ENCODE measurements around the gene CTSZ.

DNA sequence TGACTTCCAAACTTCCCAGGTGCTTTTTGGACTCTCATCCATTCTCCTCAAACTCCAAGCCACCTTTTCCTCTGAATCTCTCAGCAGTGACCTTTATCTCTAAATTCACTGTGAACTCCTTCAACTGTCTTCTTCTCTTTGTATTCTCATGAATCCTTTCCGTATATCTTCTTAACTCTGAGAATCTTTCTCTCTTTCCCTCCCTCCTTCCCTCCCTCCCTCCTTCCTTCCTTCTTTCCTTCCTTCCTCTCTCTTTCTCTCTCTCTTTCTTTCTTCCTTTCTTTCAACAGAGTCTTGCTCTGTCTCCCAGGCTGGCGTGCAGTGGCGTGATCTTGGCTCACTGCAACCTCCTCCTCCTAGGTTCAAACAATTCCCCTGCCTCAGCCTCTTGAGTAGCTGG is 39.8 kb upstream of the CTSZ start:
- no peak for TF ChIP-seq POLR2A (IDR thresholded peaks at IDR 0.05; ENCODE audit: low read depth, low read length)
- no peak for TF ChIP-seq POLR2AphosphoS5 (IDR thresholded peaks at IDR 0.05; ENCODE audit: low read depth, low read length)
- TF ChIP-seq TAF1 (IDR thresholded peaks at IDR 0.05; ENCODE audit: low read depth, low read length): no peak
- TF ChIP-seq SPI1 (IDR thresholded peaks at IDR 0.05; ENCODE audit: low read depth, low read length): no peak
- no peak for TF ChIP-seq POU2F2 (IDR thresholded peaks at IDR 0.05; ENCODE audit: low read depth, low read length)
- TF ChIP-seq PAX5 (IDR thresholded peaks at IDR 0.05; ENCODE audit: insufficient read depth, low read length, severe bottlenecking): no peak
